ENCODE data around the gene ALG8.
"Not testable (repeated sequence)": the region's sequence is repeated elsewhere in the genome, so short reads cannot be mapped to it uniquely, and the experiment has no call there.

ALG8 gene

DNA sequence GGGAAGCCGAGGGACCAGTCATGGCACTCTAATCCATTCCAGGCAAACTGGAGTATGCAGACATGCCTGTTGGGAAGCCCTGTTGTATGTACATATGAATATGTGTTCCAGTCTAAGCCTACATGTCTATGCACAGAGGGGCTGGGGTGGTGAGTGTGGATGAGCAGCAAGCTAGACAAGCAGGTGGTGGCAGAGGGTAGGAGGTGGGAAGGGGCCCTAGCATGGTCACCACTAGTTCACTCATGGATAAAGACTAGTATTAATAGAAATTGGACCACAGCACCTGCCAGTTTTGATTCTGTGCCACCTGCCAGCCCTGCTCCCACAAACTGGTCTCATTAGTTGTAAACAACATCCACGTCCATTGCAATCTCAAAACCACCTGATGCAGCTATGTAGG is 74.2 kb downstream of the ALG8 start:
- H3K36me3 Mint-ChIP-seq (ENCODE audit: insufficient read depth), result peaks cover 29% of the 10 kb centered on the region
- H3K27ac Mint-ChIP-seq, result no peak overlapping the region

DNA sequence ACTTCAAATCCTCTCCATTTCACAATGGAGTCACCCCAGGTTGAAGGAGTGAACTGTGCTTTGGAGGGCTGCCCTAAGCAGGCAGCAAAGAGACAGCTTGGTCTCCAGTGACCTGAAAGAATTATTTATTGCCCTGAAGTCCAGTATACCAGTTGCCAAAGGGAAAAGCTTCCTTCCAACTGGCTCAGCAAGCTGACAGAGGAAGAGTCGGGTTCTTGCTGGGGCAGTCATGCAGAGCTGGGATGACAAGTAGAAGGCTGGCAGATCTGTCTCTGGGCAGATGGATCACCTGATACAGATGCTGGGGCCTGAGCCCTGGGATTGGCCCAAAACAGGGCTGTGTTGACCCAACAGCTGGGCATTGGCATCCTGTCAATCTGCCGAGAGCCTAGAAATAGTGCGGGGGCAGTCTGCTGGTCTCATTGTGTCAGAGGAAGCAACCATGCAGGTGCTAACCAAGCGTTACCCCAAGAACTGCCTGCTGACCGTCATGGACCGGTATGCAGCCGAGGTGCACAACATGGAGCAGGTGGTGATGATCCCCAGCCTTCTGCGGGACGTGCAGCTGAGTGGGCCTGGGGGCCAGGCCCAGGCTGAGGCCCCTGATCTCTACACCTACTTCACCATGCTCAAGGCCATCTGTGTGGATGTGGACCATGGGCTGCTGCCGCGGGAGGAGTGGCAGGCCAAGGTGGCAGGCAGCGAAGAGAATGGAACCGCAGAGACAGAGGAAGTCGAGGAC is 75.8 kb downstream of the ALG8 start, which contains the start of gene THRSP:
TSS of gene THRSP (plus strand) at position 422 of the 742 bp plus-strand sequence. CDS start at position 443, 21 bp downstream.
- Mint-ChIP-seq H3K36me3 (ENCODE audit: insufficient read depth) (peaks cover 16% of the 10 kb centered on the region), H3K27ac (peak within 1 kb of the TSS in 1 of 2 donors; percentile 56), H3K4me3 (no peak within 1 kb of the TSS), H3K27me3 (no peaks in the 10 kb centered on the region), H3K4me1 (ENCODE audit: low read depth in 2 of 2) (peaks cover 0 to 4% of the 10 kb centered on the region in 2 donors), H3K9me3 (no peaks in the 10 kb centered on the region)
- ATAC-seq (replicated peaks) (no peak), DNase-seq (no peak)

More for the DNA sequence above, 74.2 kb downstream of the ALG8 start:
- DNase-seq, result no peak
- no peaks in the 10 kb centered on the region for H3K9me3 Mint-ChIP-seq
- no peak for ATAC-seq (replicated peaks)
- no peak overlapping the region for H3K4me3 Mint-ChIP-seq
- peaks cover 0 to 4% of the 10 kb centered on the region in 2 donors for H3K4me1 Mint-ChIP-seq (ENCODE audit: low read depth in 2 of 2)
- H3K27me3 Mint-ChIP-seq, result no peaks in the 10 kb centered on the region

DNA sequence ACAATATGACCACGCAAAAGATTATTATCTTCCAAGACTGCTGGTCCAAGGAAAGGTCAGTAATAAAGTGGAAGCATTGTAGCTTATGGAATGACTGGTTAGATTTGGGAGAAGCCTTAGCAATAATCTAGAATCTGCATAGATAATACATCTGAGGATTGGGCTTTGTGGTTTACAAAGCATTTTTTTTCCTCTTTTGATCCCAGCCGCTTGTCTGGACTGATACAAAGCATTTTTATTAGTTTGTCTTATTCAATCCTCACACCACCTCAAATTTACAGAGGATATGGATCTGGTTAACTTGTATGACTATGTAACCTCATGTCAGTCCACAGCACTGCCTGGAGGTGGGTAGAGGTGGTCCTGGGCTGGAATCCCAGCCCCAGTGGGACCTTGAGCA is 76.8 kb downstream of the ALG8 start:
- ATAC-seq (replicated peaks), result no peak
- DNase-seq, result no peak
- no peak overlapping the region for H3K27ac Mint-ChIP-seq
- no peak overlapping the region for H3K4me3 Mint-ChIP-seq
- no peaks in the 10 kb centered on the region for H3K27me3 Mint-ChIP-seq
- H3K4me1 Mint-ChIP-seq (ENCODE audit: low read depth in 2 of 2), result peaks cover 0 to 3% of the 10 kb centered on the region in 2 donors
- H3K9me3 Mint-ChIP-seq, result no peaks in the 10 kb centered on the region
- peaks cover 7% of the 10 kb centered on the region for H3K36me3 Mint-ChIP-seq (ENCODE audit: insufficient read depth)

DNA sequence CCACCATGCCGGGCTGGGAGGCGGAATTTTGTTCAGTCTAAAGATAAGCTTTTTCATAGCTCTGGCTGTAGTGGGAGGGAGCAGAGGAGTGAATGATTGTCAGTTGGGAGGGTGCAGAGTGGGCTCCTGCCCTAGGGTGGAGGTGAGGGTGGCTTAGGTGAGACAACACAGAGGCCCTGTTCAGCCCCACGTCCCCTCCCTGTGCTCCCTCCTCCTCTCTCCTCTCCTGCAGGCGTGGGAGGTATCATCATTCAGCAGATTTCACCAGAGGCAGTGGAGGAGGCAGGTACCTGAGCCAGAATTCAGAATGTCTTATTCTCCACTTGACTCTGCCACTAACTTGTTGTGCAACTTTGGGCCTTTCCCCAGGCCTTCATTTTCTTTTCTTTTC is 77.5 kb downstream of the ALG8 start:
- no peak overlapping the region for H3K27ac Mint-ChIP-seq
- H3K4me3 Mint-ChIP-seq, result no peak overlapping the region
- no peaks in the 10 kb centered on the region for H3K27me3 Mint-ChIP-seq
- no peaks in the 10 kb centered on the region for H3K4me1 Mint-ChIP-seq (ENCODE audit: low read depth in 2 of 2)
- ATAC-seq (replicated peaks) (no peak), DNase-seq (no peak)
- no peaks in the 10 kb centered on the region for H3K9me3 Mint-ChIP-seq
- H3K36me3 Mint-ChIP-seq (ENCODE audit: insufficient read depth), result peaks cover 2% of the 10 kb centered on the region

DNA sequence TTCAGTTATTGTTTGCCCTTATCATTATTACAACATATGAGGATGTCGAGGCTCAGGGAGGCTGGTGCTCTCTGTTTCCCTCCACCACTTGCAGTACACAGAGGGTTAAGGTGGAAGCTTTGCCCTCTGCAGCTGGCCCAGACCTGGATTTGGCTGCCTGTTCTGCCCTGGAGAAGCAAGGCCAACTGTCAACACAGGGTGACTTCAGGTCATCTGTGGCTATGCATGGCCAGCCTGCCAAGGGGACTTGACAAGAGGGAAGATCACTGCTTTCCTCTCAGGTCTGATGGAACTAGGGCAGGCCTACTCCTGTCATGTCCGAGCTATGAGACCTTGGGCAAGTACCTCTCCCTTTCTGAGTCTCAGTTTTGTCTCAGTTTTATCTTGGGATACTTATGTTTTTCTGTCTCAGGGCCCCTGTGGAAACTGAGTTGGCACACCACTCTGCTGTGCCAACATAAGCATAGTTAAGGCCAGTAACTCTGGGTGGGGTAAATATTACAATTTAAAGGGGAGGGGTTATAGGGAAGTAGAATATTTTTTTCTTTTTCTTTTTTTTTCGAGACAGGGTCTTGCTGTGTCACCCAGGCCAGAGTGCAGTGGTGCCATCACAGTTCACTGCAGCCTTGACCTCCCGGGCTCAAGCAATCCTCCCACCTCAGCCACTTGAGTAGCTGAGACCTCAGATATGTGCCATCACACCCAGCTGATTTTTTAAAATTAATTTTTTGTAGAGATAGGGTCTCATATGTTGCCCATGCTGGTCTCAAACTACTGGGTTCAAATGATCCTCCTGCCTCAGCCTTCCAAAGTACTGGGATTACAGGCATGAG is 78.1 kb downstream of the ALG8 start:
- DNase-seq (no peak), ATAC-seq (replicated peaks) (no peak)
- H3K27me3 Mint-ChIP-seq, result no peaks in the 10 kb centered on the region
- H3K4me3 Mint-ChIP-seq, result no peak overlapping the region
- no peaks in the 10 kb centered on the region for H3K4me1 Mint-ChIP-seq (ENCODE audit: low read depth in 2 of 2)
- no peaks in the 10 kb centered on the region for H3K9me3 Mint-ChIP-seq
- H3K27ac Mint-ChIP-seq, result no peak overlapping the region
- H3K36me3 Mint-ChIP-seq (ENCODE audit: insufficient read depth), result no peaks in the 10 kb centered on the region

DNA sequence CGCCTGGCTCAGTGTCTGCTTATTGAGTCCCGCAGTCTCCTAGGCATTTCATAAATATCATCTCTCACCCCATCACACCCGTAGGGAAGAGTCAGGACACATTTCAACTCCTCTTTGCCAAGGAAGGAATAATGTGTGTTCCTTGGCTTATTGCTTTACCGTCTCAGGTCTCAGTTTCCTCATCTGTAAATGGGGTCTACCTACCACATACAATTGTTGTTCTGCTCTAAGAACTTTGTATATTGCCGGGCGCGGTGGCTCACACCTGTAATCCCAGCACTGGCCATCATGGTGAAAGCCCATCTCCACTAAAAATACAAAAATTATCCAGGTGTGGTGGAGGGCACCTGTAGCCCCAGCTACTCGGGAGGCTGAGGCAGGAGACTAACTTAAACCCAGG is 78.9 kb downstream of the ALG8 start:
- no peaks in the 10 kb centered on the region for H3K36me3 Mint-ChIP-seq (ENCODE audit: insufficient read depth)
- H3K27me3 Mint-ChIP-seq, result no peaks in the 10 kb centered on the region
- H3K4me1 Mint-ChIP-seq (ENCODE audit: low read depth in 2 of 2), result no peaks in the 10 kb centered on the region
- no peak overlapping the region for H3K27ac Mint-ChIP-seq
- H3K9me3 Mint-ChIP-seq, result no peaks in the 10 kb centered on the region
- no peak for DNase-seq
- H3K4me3 Mint-ChIP-seq, result no peak overlapping the region
- ATAC-seq (replicated peaks), result no peak

DNA sequence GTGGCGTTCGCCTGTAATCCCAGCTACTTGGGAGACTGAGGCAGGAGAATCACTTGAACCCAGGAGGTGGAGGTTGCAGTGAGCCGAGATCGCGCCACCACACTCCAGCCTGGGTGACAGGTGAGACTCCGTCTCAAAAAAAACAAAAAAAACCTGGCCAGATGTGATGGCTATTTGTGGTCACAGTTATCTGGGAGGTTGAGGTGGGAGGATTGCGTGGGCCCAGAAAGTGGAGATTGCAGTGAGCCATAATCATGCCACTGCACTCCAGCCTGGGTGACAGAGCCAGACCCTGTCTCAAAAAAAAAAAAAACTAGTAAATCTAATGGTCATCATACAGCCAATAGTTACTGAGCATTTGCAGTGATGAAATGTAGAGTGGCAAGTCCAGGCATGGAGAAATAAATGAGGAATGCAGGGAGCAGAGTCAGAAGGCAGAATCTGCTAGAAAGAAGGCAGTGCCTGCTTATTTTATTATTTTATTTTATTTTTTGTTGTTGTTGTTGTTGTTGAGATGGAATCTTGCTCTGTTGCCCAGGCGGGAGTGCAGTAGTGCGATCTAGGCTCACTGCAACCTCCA is 79.6 kb downstream of the ALG8 start:
- not testable (repeated sequence) for H3K36me3 Mint-ChIP-seq (ENCODE audit: insufficient read depth); H3K4me1 Mint-ChIP-seq (ENCODE audit: low read depth in 2 of 2); H3K4me3 Mint-ChIP-seq; DNase-seq; H3K27ac Mint-ChIP-seq; H3K27me3 Mint-ChIP-seq; H3K9me3 Mint-ChIP-seq; ATAC-seq (replicated peaks)

DNA sequence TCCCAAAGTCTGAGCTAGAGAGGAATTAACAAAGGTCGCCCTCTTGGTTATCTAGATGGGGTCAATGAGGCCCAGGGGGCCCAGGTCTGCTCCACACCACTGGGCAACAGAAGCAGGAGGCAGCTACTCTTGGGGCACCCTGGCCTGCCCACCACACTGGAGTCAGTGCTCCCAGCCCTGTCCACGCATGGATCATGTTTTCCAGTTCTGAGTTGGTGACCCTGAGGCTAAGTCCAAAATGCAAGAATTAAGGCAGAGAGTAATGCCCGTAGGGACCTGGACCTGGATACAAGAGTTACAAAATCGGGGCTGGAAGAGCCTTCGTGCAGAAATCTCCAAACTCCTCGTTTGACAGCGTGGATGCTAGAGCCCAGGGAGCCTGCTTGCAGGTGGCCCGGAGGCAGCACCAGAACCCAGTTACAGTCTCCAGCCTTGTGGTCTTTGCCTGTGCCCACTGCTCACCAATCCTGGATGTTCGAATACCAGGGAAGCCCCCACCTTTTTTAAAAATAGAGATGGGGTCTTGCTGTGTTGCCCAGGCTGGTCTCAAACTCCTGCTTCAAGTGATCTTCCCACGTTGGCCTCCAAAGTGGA is 81.9 kb downstream of the ALG8 start:
- no peaks in the 10 kb centered on the region for H3K27me3 Mint-ChIP-seq

DNA sequence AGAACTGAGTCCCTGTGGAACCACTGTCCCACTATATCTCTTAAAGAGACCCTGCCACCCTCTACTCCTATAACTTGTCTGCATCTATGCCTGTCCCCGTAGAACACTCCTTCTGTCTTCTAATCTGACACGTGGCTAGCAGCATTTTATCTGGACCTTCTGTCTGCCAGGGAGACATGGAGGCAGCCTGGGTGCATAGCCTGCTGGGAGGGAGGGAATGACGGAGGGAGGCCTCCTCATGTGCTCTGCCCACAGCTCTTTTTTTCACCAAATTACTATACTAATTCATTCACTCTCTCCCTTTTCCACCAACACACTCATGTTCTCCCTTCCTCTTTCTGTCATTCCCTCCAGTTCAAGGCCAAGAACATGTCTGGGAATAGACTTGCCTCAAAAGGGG is 83.3 kb downstream of the ALG8 start:
- H3K36me3 Mint-ChIP-seq (ENCODE audit: insufficient read depth), result no peaks in the 10 kb centered on the region
- no peaks in the 10 kb centered on the region for H3K9me3 Mint-ChIP-seq
- ATAC-seq (replicated peaks) (no peak), DNase-seq (no peak)
- H3K4me3 Mint-ChIP-seq, result no peak overlapping the region
- H3K4me1 Mint-ChIP-seq (ENCODE audit: low read depth in 2 of 2), result no peaks in the 10 kb centered on the region
- H3K27me3 Mint-ChIP-seq, result no peaks in the 10 kb centered on the region
- H3K27ac Mint-ChIP-seq, result no peak overlapping the region

More for the DNA sequence above, 81.9 kb downstream of the ALG8 start:
- H3K36me3 Mint-ChIP-seq (ENCODE audit: insufficient read depth), result no peaks in the 10 kb centered on the region
- H3K4me3 Mint-ChIP-seq, result no peak overlapping the region
- DNase-seq (no peak), ATAC-seq (replicated peaks) (no peak)
- H3K4me1 Mint-ChIP-seq (ENCODE audit: low read depth in 2 of 2), result no peaks in the 10 kb centered on the region
- H3K9me3 Mint-ChIP-seq, result no peaks in the 10 kb centered on the region
- H3K27ac Mint-ChIP-seq, result no peak overlapping the region

DNA sequence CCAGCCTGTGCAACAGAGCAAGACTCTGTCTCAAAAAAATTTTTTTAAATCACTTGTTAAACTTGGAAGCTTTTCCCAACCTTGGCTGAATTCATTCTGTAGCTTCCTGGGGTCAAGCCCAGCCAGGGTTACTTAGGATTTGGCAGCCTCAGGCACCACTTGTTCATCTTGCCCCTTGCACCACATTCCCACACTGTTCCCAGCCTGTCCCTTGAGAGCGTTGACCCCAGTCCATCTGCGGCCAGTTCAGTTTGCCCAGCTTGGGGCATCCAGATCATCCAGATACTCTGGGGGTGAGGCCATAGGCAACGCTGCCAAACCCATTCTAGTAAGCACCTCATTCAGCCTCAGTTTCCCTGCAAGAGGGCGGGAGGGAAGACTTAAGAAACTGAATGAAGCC is 84.5 kb downstream of the ALG8 start:
- ATAC-seq (replicated peaks) (no peak), DNase-seq (no peak)
- Mint-ChIP-seq H3K4me1 (ENCODE audit: low read depth in 2 of 2) (no peaks in the 10 kb centered on the region), H3K27me3 (no peaks in the 10 kb centered on the region), H3K9me3 (no peaks in the 10 kb centered on the region), H3K4me3 (no peak overlapping the region), H3K36me3 (ENCODE audit: insufficient read depth) (no peaks in the 10 kb centered on the region), H3K27ac (no peak overlapping the region)

DNA sequence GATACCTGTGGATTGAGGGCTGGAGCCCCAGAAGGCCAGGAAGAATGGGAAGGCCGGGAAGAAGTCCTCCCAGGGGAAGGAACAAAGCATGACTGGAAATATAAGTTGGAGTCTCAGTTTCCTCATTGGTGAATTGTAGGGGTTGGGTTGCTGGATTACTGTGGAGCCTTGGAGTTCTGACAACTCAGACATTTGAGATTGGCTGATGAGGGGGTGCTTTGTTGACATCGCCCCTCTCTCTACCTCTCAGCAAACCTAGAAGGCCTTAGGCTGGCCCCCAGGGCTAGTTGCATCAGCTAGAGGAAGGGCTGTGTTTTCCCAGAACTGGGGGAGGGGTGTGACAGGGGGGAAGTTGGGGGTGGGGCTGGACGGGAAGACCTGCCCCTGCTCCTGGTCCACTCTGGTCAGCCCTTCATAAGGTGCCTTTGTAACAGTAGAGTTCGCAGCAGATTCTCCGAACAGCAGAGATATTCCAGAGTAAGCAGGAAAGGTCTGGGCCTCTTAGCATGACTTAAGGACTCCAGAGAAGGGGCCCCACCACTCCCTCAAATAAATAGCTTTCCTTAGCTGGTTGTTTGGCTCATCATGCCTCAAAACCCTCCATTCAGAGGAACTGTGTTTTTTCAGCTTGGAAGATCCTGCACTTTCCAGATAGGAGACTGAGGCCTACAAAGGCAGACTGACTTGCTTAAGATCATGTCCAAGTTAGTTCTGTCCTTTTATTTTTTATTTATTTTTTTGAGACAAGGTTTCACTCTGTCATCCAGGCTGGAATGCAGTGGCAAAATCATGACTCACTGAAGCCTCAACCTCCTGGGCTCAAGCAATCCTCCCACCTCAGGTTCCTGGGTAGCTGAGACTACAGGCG is 88.2 kb downstream of the ALG8 start:
- no peaks in the 10 kb centered on the region for H3K36me3 Mint-ChIP-seq (ENCODE audit: insufficient read depth)
- H3K4me3 Mint-ChIP-seq, result no peak overlapping the region
- no peaks in the 10 kb centered on the region for H3K9me3 Mint-ChIP-seq
- no peaks in the 10 kb centered on the region for H3K27me3 Mint-ChIP-seq
- ATAC-seq (replicated peaks) (no peak), DNase-seq (no peak)
- H3K27ac Mint-ChIP-seq, result no peak overlapping the region
- peaks cover 2 to 3% of the 10 kb centered on the region in 2 donors for H3K4me1 Mint-ChIP-seq (ENCODE audit: low read depth in 2 of 2)

All from effector memory CD8-positive, alpha-beta T cell (primary cell).